ENCODE data around the gene KCNH2.

GRCh38 chr7:151018421-151019129, 40.5 kb upstream of the KCNH2 start:
- no peak for TF ChIP-seq CTCF (conservative IDR thresholded peaks at IDR 0.05 in 1 of 2, IDR thresholded peaks at IDR 0.05 in 1 of 2; ENCODE audit: extremely low read depth in 1 of 2, insufficient read depth in 1 of 2, low read depth in 1 of 2, low read length in 2 of 2)
- TF ChIP-seq EZH2 (IDR thresholded peaks at IDR 0.05; ENCODE audit: borderline replicate concordance, low read length): peak; percentile 36
